Activated CD8-positive, alpha-beta memory T cell treated with anti-CD3 and anti-CD28 coated beads for 24 hours (primary cell): ENCODE measurements around the gene RAB11FIP3.
"Not testable (repeated sequence)": the region's sequence is repeated elsewhere in the genome, so short reads cannot be mapped to it uniquely, and the experiment has no call there.

Source experiments
- DNase-seq: peaks from one replicate; pipeline ENCODE4 v3.0.0-alpha.2; 2020

RAB11FIP3 gene

DNA sequence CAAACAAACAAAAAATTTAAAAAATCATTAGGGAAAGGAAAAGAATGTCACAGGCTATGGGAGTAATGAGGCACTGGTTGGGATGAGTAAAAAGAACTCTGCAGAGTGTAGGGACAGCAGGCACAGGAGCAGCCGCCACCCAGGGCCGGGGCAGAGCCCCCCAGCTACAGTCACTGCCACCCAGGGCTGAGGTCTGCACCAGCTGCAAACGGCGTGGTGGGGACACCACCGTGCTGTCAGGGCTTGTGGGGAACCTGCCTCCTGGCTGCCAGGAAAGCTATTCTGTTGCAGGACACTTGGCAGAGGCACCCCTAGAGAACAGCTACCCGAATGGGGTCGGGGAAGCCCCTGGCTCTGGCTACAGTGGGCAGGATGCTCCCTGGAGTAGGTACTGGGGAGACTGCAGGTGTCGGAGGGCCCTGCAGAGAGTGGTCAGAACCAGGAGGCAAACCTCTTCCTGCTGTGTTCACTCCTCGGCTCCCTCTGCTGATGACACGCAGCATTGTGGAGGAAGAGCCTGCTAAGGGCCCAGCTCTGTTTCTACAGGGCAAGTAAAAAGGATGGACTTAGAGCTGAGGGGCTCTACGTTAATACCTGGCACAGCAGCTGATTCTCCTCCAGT lies 69.8 kb downstream of the RAB11FIP3 start:
- no peak for DNase-seq

DNA sequence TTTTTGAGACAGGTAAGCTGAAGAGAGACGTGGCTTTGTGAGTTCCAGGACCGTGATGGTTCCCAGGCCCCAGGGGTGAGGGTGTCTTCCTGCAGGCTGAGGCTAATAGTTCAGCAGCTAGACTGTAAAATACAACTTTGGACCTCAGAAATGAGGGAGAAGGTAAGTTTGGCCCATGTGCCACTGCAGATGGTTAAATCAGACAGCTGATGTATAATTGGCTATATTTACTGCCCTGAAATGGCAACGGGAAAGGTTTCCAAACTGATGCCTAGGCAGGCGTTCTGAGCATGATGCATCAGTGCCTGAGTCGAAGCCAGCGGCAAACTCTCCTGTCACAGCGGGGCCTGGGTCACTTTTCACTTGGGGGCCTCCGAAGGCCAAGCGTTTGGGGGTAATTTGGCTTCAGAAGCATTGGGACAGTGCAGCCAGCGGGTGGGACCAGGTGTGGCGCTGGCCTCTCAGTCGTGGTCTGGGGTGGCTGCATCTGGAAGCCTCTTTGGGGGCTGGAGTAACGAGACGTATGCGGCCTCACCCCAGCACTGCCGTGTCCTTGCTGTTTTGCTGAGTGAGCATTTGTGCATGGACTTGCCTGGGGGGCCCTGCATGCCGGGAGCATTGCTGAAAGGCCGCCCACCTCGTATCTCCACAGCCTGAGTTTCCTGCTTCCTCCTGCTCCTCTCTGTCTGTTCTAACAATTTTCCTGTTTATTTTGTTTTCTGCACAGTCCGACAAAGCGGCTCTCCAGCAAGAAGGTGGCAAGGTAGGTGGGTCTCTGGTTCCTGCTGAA lies 70.8 kb downstream of the RAB11FIP3 start:
- no peak for DNase-seq

DNA sequence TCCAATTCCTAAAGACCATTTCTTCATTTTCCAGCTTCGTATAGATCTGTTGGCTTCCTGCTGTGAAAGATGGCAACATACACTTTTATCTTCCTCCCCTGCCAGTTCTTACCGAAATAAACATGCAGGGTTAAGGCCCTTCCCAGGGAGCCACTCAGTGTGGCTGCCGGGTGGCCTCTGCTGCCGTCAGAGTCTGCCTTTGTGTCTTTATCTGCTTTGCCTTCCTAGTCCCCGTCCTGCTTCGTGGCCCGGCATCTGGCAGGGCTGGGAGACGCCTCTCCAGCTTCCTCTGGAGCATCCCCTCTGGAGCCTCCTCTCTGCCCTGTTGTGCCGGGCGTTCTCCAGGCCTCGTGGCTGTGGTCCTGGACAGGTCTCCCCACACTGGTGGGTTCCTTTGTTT lies 71.8 kb downstream of the RAB11FIP3 start:
- no peak for DNase-seq

DNA sequence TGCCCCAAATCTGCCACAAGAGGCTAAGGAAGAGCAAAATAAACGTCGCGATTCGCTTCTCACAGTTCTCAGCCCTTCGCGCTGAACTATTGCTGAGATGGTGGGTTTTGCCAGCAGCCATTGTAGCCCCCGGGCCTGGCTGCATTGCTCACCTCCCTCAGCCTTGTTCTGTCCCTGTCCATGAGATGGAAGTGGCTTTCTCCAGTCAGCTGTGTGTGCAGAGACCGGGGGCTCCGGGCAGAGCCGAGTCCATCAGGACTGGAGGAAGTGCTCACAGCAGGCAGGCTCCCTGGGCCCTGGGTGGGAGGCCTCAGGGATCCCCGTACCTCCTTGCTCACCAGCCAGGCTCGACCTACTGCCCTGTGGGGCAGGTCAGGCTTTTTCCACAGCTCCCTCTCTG lies 74.5 kb downstream of the RAB11FIP3 start:
- DNase-seq, result no peak

DNA sequence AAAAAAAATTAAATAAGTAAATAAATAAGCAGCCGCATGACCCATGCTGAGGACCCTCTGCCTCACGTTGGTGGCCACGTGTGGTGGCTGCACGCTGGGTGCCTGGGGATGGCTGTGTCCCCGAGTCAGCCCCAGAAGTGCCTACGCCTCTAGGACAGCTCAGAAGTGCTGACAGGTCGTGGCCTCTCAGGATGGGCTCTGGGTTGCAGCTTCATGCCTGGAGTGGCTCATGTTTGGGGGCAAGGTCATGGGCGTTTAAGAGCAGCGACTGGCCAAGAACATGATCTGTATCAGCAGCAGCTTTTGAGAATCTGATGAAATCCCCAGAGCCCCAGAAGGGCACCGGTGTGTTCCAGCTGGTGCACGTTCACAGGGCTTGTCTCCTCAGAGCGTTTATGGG lies 75.3 kb downstream of the RAB11FIP3 start:
- DNase-seq, result no peak

DNA sequence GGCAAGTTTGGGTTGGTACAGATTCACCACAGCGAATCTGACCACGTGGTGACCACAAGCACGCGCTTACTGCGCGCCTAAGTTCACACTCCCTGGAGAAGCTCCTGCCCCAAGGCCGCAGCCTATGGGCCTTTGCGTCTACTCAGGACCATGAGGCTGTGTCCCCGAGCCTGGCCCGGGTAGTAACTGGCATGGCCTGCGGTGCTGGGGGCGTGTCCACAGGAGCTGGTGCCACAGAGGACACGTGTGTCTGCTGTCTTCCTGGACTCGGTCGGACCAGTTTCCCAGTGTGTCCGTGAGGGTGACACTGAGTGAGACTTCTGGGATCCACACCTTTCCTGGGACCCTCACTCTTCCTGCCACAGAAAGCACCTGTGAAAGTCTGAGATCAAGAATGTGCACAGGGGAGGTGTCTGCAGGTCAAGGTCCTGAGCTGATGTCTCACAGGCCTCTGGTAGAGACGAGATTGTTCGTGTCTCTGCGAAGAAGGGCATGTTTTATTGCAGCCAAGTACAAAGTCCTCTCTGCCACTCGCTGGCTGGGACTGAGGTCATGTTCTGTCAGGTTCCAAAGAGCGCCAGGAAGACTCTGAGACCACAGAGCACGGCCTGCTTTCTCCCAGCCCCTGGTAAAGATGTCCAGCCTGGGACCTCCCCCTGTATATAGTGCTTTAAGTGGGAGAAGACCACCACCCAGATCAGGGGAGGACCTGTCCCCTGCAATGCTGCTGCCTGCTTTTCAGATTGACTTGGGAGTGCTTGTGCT lies 76.9 kb downstream of the RAB11FIP3 start:
- DNase-seq, result no peak

DNA sequence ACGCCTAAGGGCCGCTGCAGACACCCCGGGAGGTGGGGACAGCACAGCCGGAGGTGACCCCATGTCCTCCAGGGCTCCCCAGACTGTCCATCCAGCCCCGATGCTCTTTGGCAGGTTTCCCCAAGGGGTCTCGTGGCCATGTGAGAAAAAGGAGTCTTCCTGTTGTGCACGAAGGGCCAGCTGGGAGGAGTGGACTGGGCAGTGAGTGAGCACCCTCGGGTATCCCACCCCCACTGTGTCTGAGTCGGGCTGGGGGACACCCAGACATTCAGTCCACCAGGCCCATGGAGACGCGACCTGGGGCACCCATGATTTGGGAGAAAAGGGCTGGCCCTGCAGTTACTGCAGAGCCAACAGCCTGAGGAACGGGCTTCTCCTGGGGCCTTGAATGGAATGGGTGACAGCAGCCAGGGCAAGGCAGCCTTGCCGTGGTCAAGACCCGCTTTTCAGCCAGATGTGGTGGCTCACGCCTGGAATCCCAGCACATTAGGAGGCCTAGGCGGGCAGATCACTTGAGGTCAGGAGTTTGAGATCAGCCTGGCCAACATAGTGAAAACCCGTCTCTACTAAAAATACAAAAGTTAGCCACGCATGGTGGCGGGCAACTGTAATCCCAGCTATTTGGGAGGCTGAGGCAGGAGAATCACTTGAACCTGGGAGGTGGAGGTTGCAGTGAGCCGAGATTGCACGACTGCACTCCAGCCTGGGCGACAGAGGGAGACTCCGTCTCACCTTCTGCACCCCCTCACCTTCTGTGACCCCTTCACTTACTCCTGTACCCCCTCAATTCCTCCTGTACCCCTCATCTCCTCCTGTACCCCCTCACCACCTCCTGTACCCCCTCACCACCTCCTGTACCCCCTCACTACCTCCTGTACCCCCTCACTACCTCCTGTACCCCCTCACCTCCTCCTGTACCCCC lies 78.0 kb downstream of the RAB11FIP3 start:
- no peak for DNase-seq

DNA sequence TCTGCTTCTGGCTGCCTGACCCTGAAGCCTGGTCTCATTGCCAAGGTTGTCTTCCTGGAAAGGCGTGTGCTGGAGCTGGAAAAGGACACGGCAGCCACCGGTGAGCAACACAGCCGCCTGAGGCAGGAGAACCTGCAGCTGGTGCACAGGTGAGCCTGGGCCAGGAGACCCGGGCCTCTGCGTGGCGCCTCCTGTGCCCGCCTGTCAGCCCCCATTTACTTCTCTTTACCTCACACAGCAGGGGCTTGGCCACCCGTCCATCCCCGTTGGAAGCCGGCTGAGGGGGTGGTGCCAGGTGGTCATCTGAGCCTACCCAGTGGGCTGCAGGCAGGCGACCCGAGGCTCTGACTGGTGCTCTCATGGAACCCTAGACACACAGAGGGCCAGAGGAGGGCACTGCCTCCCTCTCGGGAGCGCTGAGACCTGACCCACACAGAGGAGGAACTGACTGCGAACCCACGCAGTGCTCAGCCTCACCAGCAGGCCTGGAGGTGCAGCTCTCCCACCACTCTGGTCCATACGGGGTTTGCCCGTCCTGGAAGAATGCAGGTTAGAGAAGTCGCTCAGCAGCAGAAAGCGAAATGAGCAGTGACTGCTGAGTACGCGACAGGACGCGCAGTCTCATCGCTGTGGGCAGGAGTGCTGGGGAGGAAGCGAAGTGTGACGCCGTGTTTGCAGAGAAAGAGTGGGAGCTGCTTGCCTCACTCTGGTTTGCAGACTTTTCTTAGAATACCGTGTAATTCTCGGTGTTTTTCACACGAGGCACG lies 80.2 kb downstream of the RAB11FIP3 start:
- no peak for DNase-seq

DNA sequence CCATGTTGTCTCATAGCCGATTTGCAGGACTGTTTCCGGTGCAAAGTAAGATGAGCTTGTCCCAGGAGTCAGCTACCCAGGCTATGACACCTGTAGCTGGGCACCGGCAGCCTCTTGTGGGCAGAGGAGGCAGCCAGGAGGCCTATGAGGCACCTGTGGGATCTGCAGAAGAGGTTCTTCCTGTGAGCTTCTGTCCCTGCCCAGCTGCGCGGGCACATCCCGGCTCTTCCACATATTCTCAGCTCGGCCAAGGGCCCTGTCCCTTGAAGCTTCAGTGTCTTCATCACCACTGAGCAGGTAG lies 80.7 kb downstream of the RAB11FIP3 start:
- DNase-seq, result no peak

DNA sequence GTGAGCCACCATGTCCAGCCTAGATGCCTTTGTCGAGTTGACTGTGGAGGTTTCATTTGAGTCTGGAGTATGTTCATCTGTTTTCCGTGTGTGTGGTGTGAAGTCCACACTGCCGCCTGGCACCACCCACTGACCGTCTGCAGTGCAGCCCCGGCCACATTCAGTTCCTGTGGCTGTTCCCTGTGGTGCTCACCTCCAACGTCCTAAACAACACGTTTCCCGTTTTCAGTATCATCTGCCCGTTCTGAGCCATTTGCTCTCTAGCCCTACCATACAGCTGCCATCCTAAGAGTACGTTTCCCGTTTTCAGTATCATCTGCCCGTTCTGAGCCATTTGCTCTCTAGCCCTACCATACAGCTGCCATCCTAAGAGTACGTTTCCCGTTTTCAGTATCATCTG lies 82.1 kb downstream of the RAB11FIP3 start:
- DNase-seq, result not testable (repeated sequence)

DNA sequence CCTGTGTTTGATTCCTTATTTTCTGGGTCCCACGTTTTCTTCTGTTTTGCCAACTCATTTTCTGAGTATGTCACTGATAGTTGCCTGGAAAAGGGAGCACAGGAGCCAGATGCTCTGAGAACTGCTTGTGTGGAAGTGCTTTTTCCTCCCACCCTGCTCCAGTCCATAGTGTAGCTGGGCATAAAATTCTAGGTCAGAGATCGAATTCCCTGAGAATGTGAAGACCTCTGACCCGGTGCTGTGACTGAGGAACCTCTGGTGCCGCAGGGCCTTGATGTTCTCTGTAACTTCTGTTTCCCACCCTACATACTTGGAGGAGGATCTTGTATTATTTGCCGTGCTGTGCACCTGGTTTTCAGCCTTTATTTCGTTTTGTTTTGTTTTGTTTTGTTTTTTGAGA lies 82.5 kb downstream of the RAB11FIP3 start:
- no peak for DNase-seq

DNA sequence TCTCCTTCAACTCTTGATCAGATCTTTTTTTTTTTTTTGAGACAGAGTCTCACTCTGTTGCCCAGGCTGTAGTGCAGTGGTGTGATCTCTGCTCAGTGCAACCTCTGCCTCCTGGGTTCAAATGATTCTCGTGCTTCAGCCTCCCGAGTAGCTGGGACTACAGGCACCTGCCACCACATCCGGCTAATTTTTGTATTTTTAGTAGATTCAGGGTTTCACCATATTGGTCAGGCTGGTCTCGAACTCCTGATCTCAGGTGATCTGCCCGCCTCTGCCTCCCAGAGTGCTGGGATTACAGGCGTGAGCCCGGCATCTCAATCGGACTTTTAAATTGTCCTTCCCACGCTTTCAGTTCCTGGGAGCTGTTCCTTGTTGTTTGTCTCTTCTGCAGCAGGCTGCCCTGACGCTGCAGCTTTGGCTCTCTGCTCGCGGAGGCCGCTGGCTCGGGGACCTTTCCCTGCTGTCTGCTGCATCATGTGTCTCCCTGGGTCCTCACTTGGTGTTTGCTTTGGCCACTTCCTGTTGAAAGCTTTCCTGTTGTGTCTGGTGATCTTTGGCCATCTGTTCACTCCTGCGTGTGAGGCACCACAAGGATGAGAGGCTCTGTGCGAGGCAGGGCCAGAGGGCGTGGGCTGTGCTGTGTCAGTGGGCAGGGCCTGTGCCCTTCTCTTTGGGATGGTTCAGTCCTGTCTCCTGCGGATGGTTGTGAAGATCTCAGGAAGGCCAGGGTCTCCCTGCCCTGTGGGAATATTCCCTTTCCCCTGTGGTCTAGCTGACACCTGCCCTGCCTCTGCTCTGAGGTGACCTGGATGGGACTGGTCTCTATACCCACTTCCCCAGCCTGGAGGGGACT lies 83.7 kb downstream of the RAB11FIP3 start:
- DNase-seq, result no peak

DNA sequence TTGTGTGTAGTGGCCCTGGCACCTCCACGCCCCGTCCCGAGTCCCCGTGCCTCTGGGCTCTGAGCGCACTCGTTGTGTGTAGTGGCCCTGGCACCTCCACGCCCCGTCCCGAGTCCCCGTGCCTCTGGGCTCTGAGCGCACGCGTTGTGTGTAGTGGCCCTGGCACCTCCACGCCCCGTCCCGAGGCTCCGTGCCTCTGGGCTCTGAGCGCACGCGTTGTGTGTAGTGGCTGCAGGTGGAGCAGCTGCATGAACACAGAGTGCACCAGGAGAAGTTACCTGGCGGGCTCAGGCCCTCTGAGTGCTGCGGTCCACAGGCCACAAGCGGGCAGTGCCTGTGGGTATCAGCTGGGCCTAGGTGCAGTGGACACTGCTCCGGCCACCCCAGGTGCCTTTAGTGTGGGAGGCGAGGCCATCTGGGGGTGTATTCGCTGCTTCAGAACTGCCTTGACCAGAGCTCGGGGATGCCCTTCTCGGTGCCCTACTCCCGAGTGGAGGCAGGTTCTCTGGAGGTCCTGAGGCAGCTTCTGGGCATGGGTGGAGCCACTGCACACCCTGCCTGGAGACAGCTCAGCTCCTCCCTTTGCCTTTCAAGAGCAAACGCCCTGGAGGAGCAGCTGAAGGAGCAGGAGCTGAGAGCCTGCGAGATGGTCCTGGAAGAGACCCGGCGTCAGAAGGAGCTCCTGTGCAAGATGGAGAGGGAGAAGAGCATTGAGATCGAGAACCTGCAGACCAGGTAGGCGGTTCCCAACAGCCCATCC lies 84.8 kb downstream of the RAB11FIP3 start:
- no peak for DNase-seq

DNA sequence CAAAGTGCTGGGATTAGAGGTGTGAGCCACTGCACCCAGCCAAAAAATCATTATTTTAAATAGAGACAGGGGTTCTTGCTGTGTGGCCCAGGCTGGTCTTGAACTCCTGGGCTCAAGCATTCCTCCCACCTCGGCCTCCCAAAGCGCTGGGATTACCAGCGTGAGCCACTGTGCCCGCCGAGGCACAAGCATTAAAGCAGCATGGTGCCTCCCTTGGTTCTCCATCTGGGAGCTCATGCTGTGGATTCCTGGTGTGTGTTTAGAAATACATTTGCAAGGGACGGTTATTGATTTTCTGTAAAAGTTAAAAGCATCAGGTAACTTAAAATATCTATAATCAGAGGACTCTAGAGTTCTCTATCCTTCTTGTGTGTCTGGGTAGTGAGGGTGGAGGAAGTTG lies 87.4 kb downstream of the RAB11FIP3 start:
- DNase-seq, result no peak

DNA sequence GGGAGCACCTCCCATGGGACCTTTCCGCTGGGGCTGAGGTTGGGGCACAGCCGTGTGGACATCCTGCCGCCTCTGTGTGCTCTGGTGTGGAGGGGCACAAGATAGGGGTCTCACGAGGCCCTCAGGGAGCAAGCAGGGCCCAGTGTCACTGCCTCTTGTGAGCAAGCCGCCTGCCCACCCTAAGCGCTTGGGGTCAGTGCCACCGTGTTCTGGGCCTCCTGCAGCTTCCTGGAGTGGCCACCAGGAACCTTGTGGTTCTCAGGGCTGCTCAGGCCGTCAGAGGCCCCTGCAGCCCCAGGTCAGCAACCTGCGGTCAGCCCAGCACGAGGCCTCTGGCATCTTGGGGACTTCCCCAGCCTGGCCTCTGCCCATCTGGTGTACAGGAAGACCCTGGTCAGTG lies 88.5 kb downstream of the RAB11FIP3 start:
- DNase-seq, result no peak

DNA sequence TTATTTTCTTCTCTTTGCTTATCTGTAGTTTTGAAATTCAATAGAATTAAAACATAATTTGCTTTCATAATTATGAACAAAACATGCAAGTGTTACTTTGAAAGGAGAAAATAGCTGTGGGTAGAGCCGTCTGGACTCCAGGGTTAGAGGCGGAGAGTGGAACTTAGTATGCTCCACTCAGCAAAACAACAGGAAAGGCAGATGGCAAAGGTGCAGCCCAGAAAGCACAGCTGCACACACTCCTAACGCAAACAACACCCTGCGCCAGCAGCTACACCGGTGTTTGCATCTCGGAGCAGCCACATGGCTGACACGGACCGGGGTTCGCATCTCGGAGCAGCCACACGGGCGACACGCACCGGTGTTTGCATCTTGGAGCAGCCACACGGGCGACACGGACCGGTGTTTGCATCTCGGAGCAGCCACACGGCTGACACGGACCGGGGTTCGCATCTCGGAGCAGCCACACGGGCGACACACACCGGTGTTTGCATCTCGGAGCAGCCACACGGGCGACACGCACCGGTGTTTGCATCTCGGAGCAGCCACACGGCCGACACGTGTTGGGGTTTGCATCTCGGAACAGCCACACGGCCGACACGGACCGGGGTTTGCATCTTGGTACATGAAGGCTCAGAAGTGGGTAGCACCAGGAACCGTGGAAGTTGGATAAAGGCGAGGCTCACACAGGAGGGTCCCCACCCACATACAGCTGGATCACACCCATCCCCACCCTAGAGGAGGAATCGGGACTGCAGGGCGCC lies 89.9 kb downstream of the RAB11FIP3 start:
- DNase-seq, result no peak

DNA sequence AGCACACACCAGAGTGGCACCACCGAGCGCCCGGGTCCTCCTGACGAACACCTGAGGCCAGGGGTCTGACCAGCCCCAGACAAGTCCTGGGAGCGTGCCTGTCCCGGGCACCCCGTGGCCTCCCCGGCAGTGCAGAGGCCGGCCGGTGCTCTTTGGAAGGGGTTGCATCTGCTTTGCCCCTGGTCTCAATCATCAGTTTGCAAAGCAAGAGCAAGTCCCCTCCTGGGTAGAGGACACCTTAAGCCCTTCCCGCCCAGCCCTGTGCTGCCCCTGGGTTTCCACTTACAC lies 90.4 kb downstream of the RAB11FIP3 start:
- no peak for DNase-seq

DNA sequence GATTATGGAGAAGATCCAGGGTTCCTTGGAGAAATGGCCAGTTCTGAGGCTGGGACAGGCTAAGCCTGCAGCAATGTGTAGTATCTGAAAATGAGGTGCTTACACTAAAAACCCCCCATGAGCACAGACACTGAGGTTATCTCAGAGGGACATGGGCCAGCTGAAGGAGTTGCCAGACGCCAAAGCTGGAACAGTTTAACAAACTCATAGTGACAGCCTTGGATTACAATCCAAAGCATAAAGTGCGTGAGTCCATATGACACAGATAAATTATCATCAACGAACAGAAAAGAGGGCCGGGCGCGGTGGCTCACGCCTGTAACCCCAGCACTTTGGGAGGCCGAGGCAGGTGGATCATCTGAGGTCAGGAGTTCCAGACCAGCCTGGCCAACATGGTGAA lies 90.9 kb downstream of the RAB11FIP3 start:
- DNase-seq, result no peak

DNA sequence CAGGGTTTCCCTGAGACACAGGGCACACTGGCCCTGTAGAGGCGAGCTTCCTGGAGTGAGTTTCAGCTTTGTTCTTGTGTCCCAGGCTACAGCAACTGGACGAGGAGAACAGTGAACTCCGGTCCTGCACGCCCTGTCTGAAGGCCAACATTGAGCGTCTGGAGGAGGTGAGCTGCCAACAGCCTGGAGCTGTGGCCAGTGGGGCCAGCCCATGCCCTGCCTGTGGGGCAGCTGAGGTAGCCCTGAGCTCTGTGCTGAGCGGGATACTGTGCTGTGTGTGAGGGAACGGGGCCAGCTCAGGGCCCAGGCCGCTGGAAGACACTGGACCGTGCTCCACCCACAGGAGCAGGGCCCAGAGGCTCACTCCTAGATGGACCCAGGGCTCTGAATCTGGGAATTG lies 93.4 kb downstream of the RAB11FIP3 start:
- no peak for DNase-seq

DNA sequence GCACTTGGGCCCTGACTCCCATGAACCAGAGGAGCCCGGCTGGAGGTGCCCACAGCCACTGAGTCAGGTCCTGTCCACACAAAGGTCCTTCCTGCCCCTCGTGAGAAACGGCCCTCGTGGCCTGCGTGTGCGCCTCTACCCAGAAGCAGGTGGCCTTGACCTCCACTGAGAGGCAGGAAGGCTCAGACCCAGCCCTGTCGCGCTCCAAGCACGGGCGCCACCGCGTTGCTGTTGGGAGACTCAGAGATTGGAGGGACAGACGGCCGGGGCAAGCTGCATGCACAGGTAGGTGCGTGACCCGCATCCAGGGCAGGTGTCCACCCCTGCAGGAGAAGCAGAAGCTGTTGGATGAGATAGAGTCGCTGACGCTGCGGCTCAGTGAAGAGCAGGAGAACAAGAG lies 94.0 kb downstream of the RAB11FIP3 start:
- no peak for DNase-seq
